ENCODE results near the gene SETD7.

GRCh38 chr4:139603576-139604410, 47.8 kb upstream of the SETD7 start:
- peak; percentile 45 to 83 (median 64) for TF ChIP-seq CTCF (IDR thresholded peaks at IDR 0.05)
- no peak for TF ChIP-seq POLR2A (IDR thresholded peaks at IDR 0.05)
